Sciatic nerve (tissue), 2 donors: ENCODE results near the gene NEGR1. TPM values are rescaled to one million over a fixed set of nuclear protein-coding genes. Genes with fewer than 3 reads are reported as not detected.

Experiments
- ATAC-seq: fragments of 200-7000 bp; cut with Tn5 transposase; one replicate; pipeline ENCODE4 v1.9.1; 2020; ENCODE audit warnings: mild to moderate bottlenecking, moderate library complexity
- DNase-seq: peaks from one replicate; pipeline ENCODE4 v3.0.0-alpha.2; 2020; ENCODE audit warnings: low spot score
- intact Hi-C: fragments of 100-400 bp; cut with DNase I; formaldehyde crosslinking; loops from one replicate; pipeline ENCODE4 v1.14.2; 2022
- total RNA-seq: library from RNA; stranded (reverse); fragmentation: NEBNext Ultra II Directional; extraction: Animal tissue kit (Norgen Biotek cat#: 25700); gene quantifications from one replicate; pipeline ENCODE4 v1.2.1, GENCODE V29; 2021
- donor health status: DM: no; HTN: no; CAD: no.
- donor health status: DM: no; HTN: no; CAD: no.

The NEGR1 gene
- total RNA-seq, 1 donor from 2014 or later = 85.5 TPM

- DNase-seq = no peak
- ATAC-seq = no peak
- intact Hi-C loops = no loop called here
These were observed 588.8 kb downstream of the NEGR1 start for GRCh38 chr1:71693581-71693980.

GRCh38 chr1:71689635-71690034 is 592.7 kb downstream of the NEGR1 start:
- ATAC-seq = no peak

DNA sequence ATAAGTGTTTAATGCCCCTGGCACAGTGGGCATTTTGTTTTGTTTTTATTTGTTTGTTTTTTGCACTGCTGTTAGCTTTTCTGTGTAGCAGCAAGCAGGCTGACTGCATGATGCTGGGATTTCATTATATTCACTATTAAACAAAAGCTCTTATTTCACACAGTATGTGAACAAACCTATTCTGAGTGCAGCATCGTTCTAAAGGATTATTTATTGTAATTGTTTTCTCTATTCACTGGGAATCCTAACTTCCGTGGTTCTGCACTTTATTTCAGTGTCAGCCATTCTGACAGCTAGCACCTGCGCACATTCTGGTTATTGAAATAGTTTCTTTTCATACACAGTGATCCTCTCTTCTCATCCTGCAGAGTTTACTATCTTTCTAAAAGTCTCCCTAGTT is 595.0 kb downstream of the NEGR1 start:
- DNase-seq (no peak), ATAC-seq (no peak)
- intact Hi-C loops = no loop called here

More at GRCh38 chr1:71689635-71690034, 592.7 kb downstream of the NEGR1 start:
- intact Hi-C loops = no loop called here
- DNase-seq = no peak

DNA sequence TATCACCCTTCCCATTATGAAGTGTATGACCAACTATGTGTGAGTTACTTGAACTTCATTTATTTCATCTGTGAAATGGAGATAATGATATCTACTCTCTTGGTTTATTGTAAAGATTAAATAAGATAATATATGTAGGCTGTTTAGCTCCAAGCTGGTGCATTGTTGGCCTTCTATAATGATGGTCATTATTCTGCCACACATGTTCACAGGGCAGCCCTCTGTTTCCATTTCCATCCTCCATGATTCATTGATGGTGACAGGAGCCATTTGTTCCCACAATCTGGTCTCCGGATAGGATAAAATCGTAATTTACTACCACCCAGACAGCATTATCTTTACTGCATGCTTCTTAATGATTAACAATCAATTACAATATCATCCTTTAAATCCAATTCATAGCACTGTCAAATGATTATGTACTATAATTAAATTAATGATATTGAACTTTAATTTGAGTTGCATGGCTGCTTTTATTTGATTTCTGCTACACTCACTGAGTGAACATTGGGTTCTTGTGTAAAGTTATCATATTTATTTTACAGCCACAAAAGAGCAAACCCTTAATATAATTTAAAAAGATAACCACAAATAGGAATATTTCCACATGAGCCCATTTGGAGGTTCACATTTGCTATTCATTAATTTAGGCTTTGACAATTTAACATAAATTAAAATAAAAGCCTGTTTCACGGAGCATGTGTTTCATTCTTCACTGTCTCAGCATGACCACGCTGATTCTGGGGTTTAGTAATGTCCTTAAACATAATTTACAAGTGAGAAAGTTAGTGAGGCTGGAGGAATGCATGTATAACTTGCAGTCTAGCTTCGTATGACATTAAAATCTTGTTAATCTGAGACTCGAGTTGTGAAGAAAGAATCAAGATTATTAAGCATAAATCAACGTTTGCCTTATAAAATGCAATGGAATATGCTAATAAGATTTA is 605.1 kb downstream of the NEGR1 start:
- intact Hi-C loops = no loop called here
- no peak for ATAC-seq
- no peak for DNase-seq

DNA sequence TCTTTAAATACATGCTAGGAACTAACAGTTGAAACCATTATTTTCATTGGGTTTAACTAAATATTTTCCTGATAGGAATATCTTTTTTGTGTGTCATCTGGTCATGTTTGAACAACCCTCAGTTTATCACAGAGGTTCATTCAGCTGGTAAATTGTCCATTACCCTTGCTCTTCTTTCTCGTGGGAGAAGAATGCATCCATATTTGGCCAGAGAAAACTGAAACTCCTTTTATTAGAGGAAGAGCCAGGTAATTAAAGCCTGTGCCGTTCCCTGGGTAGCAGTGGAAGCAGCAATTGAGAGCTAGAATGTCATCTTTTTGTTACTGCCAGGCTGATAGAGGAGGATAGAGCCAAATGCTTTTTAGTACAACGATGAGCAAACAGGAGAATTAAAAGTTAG is 614.3 kb downstream of the NEGR1 start:
- intact Hi-C loops = no loop called here
- ATAC-seq = no peak
- DNase-seq = no peak

- intact Hi-C loops = no loop called here
- ATAC-seq (peak; percentile 97), DNase-seq (no peak)
These were observed 615.1 kb downstream of the NEGR1 start for GRCh38 chr1:71667216-71667615.

DNA sequence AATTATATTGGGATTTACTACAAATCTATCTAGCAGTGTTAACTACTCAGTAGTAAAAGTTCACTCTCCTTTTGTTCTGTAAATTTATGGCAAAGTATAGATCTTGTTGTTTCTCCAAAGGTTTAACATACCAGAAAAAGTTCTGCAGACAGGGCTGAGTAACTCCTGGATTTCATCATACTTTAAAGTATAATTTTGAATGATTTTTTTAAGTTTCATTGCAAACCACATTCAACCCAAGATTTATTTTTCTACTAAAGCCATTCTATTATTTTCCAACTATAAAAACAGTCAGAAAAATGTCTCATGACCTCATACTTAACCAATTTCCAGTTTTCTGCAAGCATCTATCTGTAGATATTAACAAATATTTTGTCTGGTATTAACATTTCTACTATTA is 615.7 kb downstream of the NEGR1 start:
- intact Hi-C loops = no loop called here
- ATAC-seq (peak; percentile 7), DNase-seq (no peak)

- intact Hi-C loops = no loop called here
These were observed 621.9 kb downstream of the NEGR1 start for GRCh38 chr1:71660411-71660810.

DNA sequence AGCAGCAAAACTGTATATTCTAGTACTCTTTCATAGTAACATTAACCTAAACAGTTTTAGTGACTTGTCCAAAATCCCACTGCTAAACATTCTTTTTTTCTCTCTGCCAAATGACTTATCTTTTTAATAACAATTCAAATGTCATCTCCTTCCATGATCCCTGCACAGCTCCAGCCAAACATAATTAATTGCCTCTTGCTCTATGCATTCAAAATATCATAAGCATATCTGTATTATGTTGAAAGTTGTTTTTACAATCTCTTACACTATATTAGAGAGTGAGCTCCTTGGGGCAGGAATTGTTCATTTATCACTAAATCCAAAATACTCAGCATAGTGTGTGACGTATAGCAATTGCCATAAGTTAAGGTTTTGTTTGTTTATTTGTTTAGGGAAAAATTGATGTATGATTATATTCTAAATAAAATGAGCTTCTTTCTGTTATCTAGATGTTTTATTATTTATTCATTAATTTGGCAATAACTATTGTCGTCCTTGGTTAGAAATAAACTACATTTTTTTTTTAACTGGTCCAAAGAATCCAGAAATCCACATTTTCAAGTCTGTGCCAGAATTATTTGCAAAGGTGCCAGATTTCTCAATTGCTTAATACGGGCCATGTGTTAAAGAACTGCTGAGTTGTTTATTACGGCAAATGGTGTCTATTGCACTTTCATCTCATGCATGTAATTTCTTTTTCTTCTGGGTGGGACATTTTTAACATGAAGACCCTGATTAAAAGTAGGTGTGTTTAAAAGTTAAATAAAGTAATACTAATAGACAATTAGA is 624.3 kb downstream of the NEGR1 start:
- peak; percentile 86 for ATAC-seq
- DNase-seq = no peak
- intact Hi-C loops = no loop called here

More at GRCh38 chr1:71660411-71660810, 621.9 kb downstream of the NEGR1 start:
- ATAC-seq (no peak), DNase-seq (no peak)

DNA sequence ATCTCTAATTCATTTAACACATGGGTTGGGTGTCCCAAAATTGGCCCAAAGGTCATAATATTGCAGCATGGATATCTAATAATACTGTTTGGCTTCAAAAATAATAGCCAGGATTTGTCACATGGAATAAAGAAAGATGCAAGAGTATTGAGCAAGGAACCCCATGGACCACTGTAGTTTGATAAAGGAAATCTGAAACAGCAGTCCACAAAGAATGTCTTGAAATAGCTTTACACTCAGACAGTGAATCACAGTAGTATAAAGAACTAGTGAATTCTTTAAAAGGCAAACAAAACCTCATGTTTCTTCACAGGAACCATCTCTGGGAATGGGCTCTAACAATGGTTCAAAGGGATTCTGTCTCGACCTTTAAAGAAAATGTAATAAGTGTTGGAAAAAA is 625.4 kb downstream of the NEGR1 start:
- ATAC-seq (no peak), DNase-seq (no peak)
- intact Hi-C loops = no loop called here

DNA sequence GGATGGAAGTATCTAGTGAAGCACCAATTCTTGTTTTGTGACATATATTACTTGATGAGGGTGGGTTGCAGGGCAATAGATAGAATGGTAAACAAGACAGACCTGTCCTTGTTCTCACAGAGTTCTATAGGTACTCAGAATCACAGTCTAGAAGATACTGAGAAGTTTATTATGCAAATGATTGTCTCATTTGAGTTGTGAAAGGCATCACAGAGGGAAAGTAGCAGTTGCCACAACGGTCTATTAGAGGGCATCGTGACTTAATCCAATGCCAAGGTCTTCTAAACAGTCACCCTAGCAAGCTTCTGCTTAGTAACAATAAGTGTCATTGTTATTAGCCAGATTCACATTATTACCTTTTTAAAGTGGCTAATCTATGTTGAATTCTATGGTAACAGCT is 626.7 kb downstream of the NEGR1 start:
- no peak for ATAC-seq
- intact Hi-C loops = no loop called here
- no peak for DNase-seq

- no peak for ATAC-seq
- DNase-seq = no peak
- intact Hi-C loops = no loop called here
These were observed 628.4 kb downstream of the NEGR1 start for GRCh38 chr1:71653952-71654351.

DNA sequence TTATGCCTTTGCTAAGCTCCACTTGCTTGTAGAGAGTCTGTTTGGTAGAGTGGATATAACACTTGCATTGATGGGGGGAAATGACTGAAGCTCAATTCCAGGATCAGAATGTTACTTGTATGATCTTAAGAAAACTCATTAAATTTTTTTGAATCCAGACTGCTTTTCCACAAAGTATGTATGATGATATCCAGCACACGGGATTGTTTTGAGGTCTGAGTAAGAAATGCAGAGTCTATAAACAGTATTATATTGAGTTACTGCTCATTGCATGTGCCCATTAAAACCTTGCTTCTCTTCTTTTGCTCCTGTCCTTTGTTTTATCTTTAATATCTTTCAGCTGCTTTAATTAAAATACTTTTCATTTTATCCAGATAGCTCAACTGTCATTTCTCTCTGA is 631.1 kb downstream of the NEGR1 start:
- no peak for DNase-seq
- ATAC-seq = no peak
- intact Hi-C loops = no loop called here

DNA sequence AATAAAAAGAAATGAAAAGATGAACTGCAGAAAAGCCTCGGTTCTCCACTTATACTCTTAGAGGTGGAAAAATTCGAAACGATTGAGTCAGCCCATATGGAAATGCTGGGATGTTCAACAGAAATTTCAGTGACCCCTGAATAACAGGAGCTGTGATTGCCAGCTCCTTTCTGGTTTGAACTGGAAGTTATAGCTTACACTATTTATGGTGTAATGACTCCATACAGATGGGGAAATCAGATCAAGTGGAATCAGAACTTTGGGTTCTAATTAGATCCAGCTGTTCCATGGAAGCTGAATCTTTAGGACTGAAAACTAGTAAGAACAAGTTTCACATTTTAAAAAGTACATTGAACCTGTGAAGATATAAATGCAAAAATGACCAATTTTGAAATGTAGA is 632.2 kb downstream of the NEGR1 start:
- ATAC-seq (no peak), DNase-seq (no peak)
- intact Hi-C loops = no loop called here

DNA sequence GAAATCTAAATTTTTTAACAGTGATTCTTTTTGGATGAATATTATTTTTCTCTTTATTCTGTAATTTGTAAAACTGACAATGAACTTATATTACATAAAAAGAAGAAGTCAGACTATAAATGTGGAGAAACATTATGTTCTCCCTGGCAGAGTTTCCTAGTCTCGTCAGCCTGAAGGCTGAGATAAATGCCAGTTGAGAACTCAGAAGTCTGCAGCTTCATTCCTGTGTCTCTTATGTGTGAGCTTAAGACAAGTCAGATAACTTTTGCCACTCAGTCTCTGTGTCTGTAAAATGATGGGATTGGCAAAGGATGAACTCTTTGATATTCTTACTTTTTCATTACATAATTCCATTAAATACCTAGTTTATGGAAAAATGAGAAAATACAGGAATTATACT is 632.7 kb downstream of the NEGR1 start:
- DNase-seq = no peak
- no peak for ATAC-seq
- intact Hi-C loops = no loop called here

DNA sequence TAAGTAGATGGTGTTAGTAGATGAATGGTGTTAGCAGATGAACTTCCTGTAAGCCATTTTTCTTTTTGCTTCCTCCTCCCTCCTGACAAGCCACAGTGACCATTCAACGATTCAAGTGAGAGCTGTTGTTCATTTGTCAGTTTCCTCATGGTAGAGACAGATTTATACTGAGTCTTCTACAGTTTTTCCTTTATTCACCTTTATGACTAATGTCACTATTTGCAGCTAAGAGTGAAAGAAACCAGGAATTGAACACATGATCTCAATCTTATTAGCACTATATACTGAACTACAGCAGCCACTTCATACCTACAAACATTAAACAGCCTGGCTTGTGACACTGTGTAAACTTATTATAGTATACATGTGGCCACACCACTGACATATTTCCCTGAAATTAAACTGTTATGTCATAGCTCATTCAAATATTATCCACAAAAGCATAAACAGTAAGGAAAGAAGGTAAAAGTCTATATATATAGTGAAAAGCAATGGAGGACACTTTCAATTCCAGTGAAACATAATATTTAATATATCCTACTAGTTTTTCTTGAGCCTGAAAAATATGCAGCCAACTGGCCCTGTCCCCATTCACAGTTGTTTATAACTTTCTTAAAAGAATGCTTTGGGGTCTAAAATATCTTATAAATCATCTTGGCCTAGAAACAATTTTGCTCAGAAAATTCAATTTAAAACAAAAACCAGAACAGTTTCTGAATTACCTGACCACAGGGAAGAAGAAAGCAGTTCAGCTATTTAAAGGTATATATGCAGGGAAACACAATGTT is 634.6 kb downstream of the NEGR1 start:
- no peak for ATAC-seq
- no peak for DNase-seq
- intact Hi-C loops = no loop called here

DNA sequence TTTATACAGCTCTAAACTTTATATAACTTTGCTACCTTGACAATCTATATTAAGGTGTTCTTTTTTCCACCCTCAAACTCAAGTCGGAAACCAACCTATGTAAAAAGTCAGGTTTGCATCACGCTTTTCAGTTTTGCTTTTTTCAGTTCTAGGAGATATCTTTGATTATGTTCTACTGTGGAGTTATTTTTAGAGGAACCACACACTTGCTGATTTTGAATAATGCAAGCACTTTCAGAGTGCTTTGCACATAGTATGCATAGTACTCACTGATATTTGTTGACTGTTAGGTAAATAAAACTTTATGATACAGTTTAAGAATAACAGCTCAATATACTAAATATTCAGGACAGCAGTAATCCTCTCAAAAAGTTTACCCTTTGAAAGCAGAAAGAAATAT is 637.3 kb downstream of the NEGR1 start:
- ATAC-seq (no peak), DNase-seq (no peak)
- intact Hi-C loops = no loop called here

GRCh38 chr1:71641903-71642302 is 640.4 kb downstream of the NEGR1 start:
- intact Hi-C loops = no loop called here
- no peak for DNase-seq
- no peak for ATAC-seq

DNA sequence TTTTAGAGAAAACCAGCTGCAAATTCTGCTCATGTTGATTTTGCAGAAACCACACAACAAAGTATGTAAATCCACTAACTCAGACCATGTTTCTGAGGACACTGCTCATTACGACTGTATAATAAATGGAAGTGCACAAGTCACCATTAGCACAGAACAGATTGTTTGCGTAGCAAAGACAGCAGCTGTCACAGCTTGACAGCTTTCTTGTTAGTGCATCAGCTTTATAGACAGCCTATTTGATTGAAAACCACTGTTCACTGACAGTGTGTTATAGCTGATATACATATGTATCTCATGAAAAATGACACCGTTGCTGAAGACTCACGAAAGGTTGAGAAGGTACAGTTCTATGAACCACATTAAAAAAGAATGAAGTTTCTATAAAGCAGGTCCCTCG is 641.3 kb downstream of the NEGR1 start:
- intact Hi-C loops = no loop called here
- ATAC-seq (no peak), DNase-seq (no peak)
